Hepatocyte (in vitro differentiated cells): ENCODE results near the gene ATG14. TPM values are rescaled to one million over a fixed set of nuclear protein-coding genes. Genes with fewer than 3 reads are reported as not detected.

Experiments
- DNase-seq: peaks from one replicate; pipeline ENCODE4 v3.0.0-alpha.2; 2016; ENCODE audit warnings: low spot score
- H2AFZ ChIP-seq: fragments of 200-600 bp; sonication (generic); 2 replicates; pipeline ENCODE4 v1.6.0; 2016; ENCODE audit warnings: antibody characterized with exemption, mild to moderate bottlenecking
- H3K27ac ChIP-seq: fragments of 200-600 bp; sonication (generic); 2 replicates; pipeline ENCODE4 v1.5.1; 2016; ENCODE audit warnings: mild to moderate bottlenecking
- H3K27me3 ChIP-seq: fragments of 200-600 bp; sonication (generic); 2 replicates; pipeline ENCODE4 v1.6.1; 2016
- H3K36me3 ChIP-seq: fragments of 200-600 bp; sonication (generic); replicated peaks from 2 replicates; pipeline ENCODE4 v1.5.1; 2016; ENCODE audit warnings: low read depth; ENCODE audit not compliant: insufficient read depth
- H3K4me1 ChIP-seq: fragments of 200-600 bp; sonication (generic); 2 replicates; pipeline ENCODE4 v1.5.1; 2016; ENCODE audit warnings: mild to moderate bottlenecking, moderate library complexity; ENCODE audit not compliant: insufficient read depth
- H3K4me2 ChIP-seq: fragments of 200-600 bp; sonication (generic); 2 replicates; pipeline ENCODE4 v1.6.0; 2016
- H3K4me3 ChIP-seq: fragments of 200-600 bp; sonication (generic); 2 replicates; pipeline ENCODE4 v1.5.1; 2016; ENCODE audit warnings: mild to moderate bottlenecking
- H3K79me2 ChIP-seq: fragments of 200-600 bp; sonication (generic); 2 replicates; pipeline ENCODE4 v1.6.0; 2017; ENCODE audit warnings: mild to moderate bottlenecking
- H3K9me2 ChIP-seq: fragments of 200-600 bp; sonication (generic); replicated peaks from 2 replicates; pipeline ENCODE4 v1.6.0; 2017; ENCODE audit warnings: mild to moderate bottlenecking; ENCODE audit not compliant: insufficient read depth
- H3K9me3 ChIP-seq: fragments of 200-600 bp; sonication (generic); 2 replicates; pipeline ENCODE4 v1.5.1; 2016; ENCODE audit warnings: low read depth, mild to moderate bottlenecking
- H4K20me1 ChIP-seq: fragments of 200-600 bp; sonication (generic); 2 replicates; pipeline ENCODE4 v1.6.0; 2016; ENCODE audit warnings: mild to moderate bottlenecking; ENCODE audit not compliant: insufficient read depth, poor library complexity, severe bottlenecking
- EZH2 ChIP-seq: fragments of 200-600 bp; sonication (generic); IDR thresholded peaks from 2 replicates; pipeline ENCODE4 v1.6.1; 2016; ENCODE audit warnings: antibody characterized with exemption, mild to moderate bottlenecking, borderline replicate concordance
- EZH2phosphoT487 ChIP-seq: fragments of 200-600 bp; sonication (generic); IDR thresholded peaks from one replicate; pipeline ENCODE4 v1.6.1; 2018; ENCODE audit warnings: antibody characterized with exemption, mild to moderate bottlenecking, low read depth, moderate library complexity; ENCODE audit not compliant: unreplicated experiment, severe bottlenecking
- WGBS: methylation state at CpG from one replicate; pipeline ENCODE4 v1.1.6; 2016; ENCODE audit warnings: low lambda C conversion rate; ENCODE audit errors: missing lambda C conversion rate; 5-methylcytosine and 5-hydroxymethylcytosine counted together
- polyA plus RNA-seq: library from polyadenylated mRNA; unstranded; fragments of >200 nt; fragmentation: Nextera tagmentation; extraction: Ambion mirVana; gene quantifications from 2 replicates; pipeline ENCODE4 v1.2.1, GENCODE V29; 2016
- total RNA-seq: library from RNA; depleted of rRNA; stranded (reverse); fragments of >200 nt; gene quantifications from 2 replicates; pipeline ENCODE4 v1.2.3, GENCODE V29; 2014
- TF ChIP-seq, protein P1 (sequence below): fragments of 200-600 bp; sonication (generic); IDR thresholded peaks from 2 replicates; pipeline ENCODE4 v1.5.1; 2016; ENCODE audit warnings: antibody characterized with exemption, mild to moderate bottlenecking; ENCODE audit not compliant: poor library complexity

Gene ATG14
- total and polyA plus RNA-seq, 2 experiments from 2014 or later = 3.3 to 16.6 TPM

DNA sequence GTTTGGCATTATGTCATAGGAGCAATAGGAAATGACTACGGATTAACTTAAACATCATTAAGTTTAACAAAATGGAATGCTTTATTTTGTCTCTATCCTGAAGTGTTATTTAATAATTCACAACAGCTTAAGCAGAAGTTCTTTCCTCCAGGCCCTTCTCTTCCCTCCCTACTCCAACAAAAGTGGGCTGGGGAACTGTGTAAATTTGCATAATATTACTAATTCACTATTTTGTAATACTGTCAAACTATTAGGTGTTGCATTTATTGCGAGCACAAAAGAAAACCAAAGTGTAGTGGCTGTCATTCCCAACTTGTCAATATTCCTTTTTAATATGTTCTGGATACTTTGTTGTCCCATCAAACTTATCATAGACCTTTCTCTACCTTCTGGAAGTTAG, 69.8 kb downstream of the ATG14 start:
- Histone ChIP-seq H3K9me3 (no peaks in the 10 kb centered on the region), H3K4me3 (no peak overlapping the region), H3K27me3 (no peaks in the 10 kb centered on the region), H3K79me2 (peaks cover 96% of the 10 kb centered on the region), H3K4me1 (peaks cover 20% of the 10 kb centered on the region), H3K9me2 (no peaks in the 10 kb centered on the region), H4K20me1 (peaks cover 15% of the 10 kb centered on the region), H3K4me2 (no peak overlapping the region), H3K27ac (no peak overlapping the region), H3K36me3 (no peaks in the 10 kb centered on the region), H2AFZ (no peak overlapping the region)
- DNase-seq = no peak
- 92% methylated on average over 2 of the region's 2 CpGs for WGBS
- TF ChIP-seq EZH2phosphoT487 = no peak
- TF ChIP-seq EZH2 = no peak

- 89% methylated on average over 3 of the region's 3 CpGs for WGBS
- Histone ChIP-seq H3K9me3 (no peaks in the 10 kb centered on the region), H3K79me2 (peaks cover 96% of the 10 kb centered on the region)
Measured at GRCh38 chr14:55340482-55340881, 71.1 kb downstream of the ATG14 start.

DNA sequence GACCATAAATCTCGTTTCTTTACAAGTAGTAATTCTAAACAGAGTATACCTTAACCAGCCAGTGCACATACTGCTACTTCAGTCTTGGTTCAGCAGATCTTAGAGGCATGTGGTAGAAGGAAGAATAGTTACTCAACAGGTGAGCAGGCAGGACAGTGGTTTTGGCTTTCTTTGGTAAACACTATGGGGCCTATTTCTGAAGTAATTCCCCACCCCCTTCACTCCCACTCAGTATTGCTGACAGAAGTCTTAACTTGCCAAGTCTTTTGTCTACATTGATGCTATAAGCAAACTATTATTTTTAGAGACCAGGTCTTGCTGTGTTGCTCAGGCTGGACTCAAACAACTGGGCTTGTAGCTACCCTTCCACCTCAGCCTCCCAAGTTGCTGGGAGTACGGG, 71.9 kb downstream of the ATG14 start:
- 56% methylated on average over 2 of the region's 2 CpGs for WGBS
- Histone ChIP-seq H3K4me2 (no peak overlapping the region), H3K36me3 (no peaks in the 10 kb centered on the region), H3K4me3 (no peak overlapping the region), H3K9me2 (no peaks in the 10 kb centered on the region), H3K4me1 (peaks cover 33% of the 10 kb centered on the region), H2AFZ (no peak overlapping the region), H3K27me3 (no peaks in the 10 kb centered on the region), H4K20me1 (peaks cover 6% of the 10 kb centered on the region), H3K9me3 (no peaks in the 10 kb centered on the region), H3K79me2 (peaks cover 96% of the 10 kb centered on the region), H3K27ac (no peak overlapping the region)
- TF ChIP-seq, protein P1, sequence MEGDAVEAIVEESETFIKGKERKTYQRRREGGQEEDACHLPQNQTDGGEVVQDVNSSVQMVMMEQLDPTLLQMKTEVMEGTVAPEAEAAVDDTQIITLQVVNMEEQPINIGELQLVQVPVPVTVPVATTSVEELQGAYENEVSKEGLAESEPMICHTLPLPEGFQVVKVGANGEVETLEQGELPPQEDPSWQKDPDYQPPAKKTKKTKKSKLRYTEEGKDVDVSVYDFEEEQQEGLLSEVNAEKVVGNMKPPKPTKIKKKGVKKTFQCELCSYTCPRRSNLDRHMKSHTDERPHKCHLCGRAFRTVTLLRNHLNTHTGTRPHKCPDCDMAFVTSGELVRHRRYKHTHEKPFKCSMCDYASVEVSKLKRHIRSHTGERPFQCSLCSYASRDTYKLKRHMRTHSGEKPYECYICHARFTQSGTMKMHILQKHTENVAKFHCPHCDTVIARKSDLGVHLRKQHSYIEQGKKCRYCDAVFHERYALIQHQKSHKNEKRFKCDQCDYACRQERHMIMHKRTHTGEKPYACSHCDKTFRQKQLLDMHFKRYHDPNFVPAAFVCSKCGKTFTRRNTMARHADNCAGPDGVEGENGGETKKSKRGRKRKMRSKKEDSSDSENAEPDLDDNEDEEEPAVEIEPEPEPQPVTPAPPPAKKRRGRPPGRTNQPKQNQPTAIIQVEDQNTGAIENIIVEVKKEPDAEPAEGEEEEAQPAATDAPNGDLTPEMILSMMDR = no peak
- no peak for TF ChIP-seq EZH2phosphoT487
- no peak for TF ChIP-seq EZH2
- DNase-seq = no peak

More at GRCh38 chr14:55340482-55340881, 71.1 kb downstream of the ATG14 start:
- H3K9me2 ChIP-seq = no peaks in the 10 kb centered on the region
- H3K27ac ChIP-seq = no peak overlapping the region
- H3K4me1 ChIP-seq = peaks cover 25% of the 10 kb centered on the region
- TF ChIP-seq EZH2phosphoT487 (no peak), EZH2 (no peak)
- TF ChIP-seq, protein P1 = no peak
- no peak for DNase-seq
- no peaks in the 10 kb centered on the region for H3K27me3 ChIP-seq
- no peaks in the 10 kb centered on the region for H3K36me3 ChIP-seq
- H2AFZ ChIP-seq = no peak overlapping the region
- H4K20me1 ChIP-seq = peaks cover 11% of the 10 kb centered on the region
- no peak overlapping the region for H3K4me3 ChIP-seq
- H3K4me2 ChIP-seq = no peak overlapping the region

DNA sequence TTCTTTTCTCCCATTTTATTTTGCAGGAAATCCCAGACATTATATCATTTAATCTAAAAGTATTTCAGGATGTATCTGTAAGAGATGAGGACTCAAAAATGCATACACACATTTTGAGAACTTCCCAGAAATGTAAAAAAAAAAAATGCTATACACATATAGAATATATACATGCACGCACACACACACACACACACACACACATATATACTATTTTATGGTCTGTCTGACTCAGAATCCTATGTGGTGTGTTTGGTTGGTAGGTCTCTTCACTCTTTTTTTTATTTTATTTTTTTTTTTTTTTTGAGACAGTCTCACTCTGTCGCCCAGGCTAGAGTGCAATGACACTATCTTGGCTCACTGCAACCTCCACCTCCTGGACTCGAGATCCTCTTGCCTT, 74.9 kb downstream of the ATG14 start:
- peak overlapping the region; percentile 24 for H3K27ac ChIP-seq
- H3K9me2 ChIP-seq = no peaks in the 10 kb centered on the region
- peaks cover 88% of the 10 kb centered on the region for H3K79me2 ChIP-seq
- H3K4me2 ChIP-seq = no peak overlapping the region
- H4K20me1 ChIP-seq = no peaks in the 10 kb centered on the region
- H3K4me3 ChIP-seq = no peak overlapping the region
- no peaks in the 10 kb centered on the region for H3K9me3 ChIP-seq
- H2AFZ ChIP-seq = no peak overlapping the region
- H3K4me1 ChIP-seq = peaks cover 55% of the 10 kb centered on the region
- no peak for DNase-seq
- TF ChIP-seq, protein P1 = no peak
- TF ChIP-seq EZH2phosphoT487 (no peak), EZH2 (no peak)
- no peaks in the 10 kb centered on the region for H3K27me3 ChIP-seq
- H3K36me3 ChIP-seq = no peaks in the 10 kb centered on the region
- 98% methylated on average over 2 of the region's 3 CpGs for WGBS
